Frontal cortex (tissue), 4 donors: ENCODE results near the gene MRPS31. TPM values are rescaled to one million over a fixed set of nuclear protein-coding genes. Genes with fewer than 3 reads are reported as not detected.
A peak's percentile ranks its signal among the peaks of the same experiment; 100 is the strongest.

Experiments
- DNase-seq, 2 donors: peaks; one replicate each; pipeline ENCODE4 v3.0.0; 2012; ENCODE audit warnings: low spot score in 2 of 2
- FAIRE-seq: peaks from 2 replicates; lab custom pipeline; 2012; peaks lifted over from hg19 to GRCh38; lab: Jason Lieb, UNC
- total RNA-seq: library from RNA; depleted of rRNA; stranded (reverse); fragments of >200 nt; gene quantifications from one replicate; pipeline ENCODE4 v1.2.3, GENCODE V29; 2014
- donor health status: control.
- donor health status: control.
- donor health status: control.

Gene MRPS31
- total RNA-seq, result 24.5 TPM

- FAIRE-seq (no peak), DNase-seq (peak; percentile 74 to 87)
Observed at GRCh38 chr13:40770934-40771618, at the start of gene MRPS31. Gene MRPS31, minus strand, starts transcription at chr13:40771190. Its CDS starts 54 bp downstream, at chr13:40771136.

- no peak for FAIRE-seq
- DNase-seq, result no peak
Observed at GRCh38 chr13:40819797-40820315, 48.9 kb upstream of the MRPS31 start.

GRCh38 chr13:40818926-40819325 lies 47.9 kb upstream of the MRPS31 start:
- DNase-seq (no peak), FAIRE-seq (no peak)

- FAIRE-seq (no peak), DNase-seq (no peak)
Observed at GRCh38 chr13:40814803-40815202, 43.8 kb upstream of the MRPS31 start.

GRCh38 chr13:40813667-40814454 lies 42.9 kb upstream of the MRPS31 start:
- FAIRE-seq, result no peak
- no peak for DNase-seq

- FAIRE-seq (no peak), DNase-seq (no peak)
Observed at GRCh38 chr13:40812724-40813445, 41.9 kb upstream of the MRPS31 start.

GRCh38 chr13:40812102-40812501 lies 41.1 kb upstream of the MRPS31 start:
- no peak for FAIRE-seq
- no peak for DNase-seq

- DNase-seq, result no peak
Observed at GRCh38 chr13:40809471-40809870, 38.5 kb upstream of the MRPS31 start.

GRCh38 chr13:40806241-40806640 lies 35.3 kb upstream of the MRPS31 start:
- DNase-seq (no peak), FAIRE-seq (no peak)

More at GRCh38 chr13:40809471-40809870, 38.5 kb upstream of the MRPS31 start:
- FAIRE-seq, result no peak

- FAIRE-seq (no peak), DNase-seq (no peak)
Observed at GRCh38 chr13:40803316-40803715, 32.3 kb upstream of the MRPS31 start.

- no peak for DNase-seq
Observed at GRCh38 chr13:40801255-40802217, 30.5 kb upstream of the MRPS31 start.

GRCh38 chr13:40800559-40800958 lies 29.6 kb upstream of the MRPS31 start:
- no peak for FAIRE-seq
- no peak for DNase-seq

More at GRCh38 chr13:40801255-40802217, 30.5 kb upstream of the MRPS31 start:
- FAIRE-seq, result no peak

GRCh38 chr13:40799508-40799907 lies 28.5 kb upstream of the MRPS31 start:
- no peak for DNase-seq
- FAIRE-seq, result no peak

- DNase-seq, result no peak
- FAIRE-seq, result no peak
Observed at GRCh38 chr13:40798380-40798779, 27.4 kb upstream of the MRPS31 start.

- FAIRE-seq, result no peak
- no peak for DNase-seq
Observed at GRCh38 chr13:40796649-40797048, 25.7 kb upstream of the MRPS31 start.

GRCh38 chr13:40794414-40795368 lies 23.7 kb upstream of the MRPS31 start:
- DNase-seq, result no peak
- FAIRE-seq, result no peak

- FAIRE-seq, result no peak
Observed at GRCh38 chr13:40793339-40793738, 22.3 kb upstream of the MRPS31 start.

More at GRCh38 chr13:40793339-40793738, 22.3 kb upstream of the MRPS31 start:
- DNase-seq, result no peak
